Mucosa of rectum (tissue), 2 donors: Measurements from ENCODE around the gene PRPF40A.

ENCODE experiments used
- H3K27ac ChIP-seq, 2 donors: one replicate each; pipeline ENCODE4 v1.7.0; 2013; ENCODE audit warnings: inconsistent platforms in 2 of 2, low read depth in 2 of 2, low read length in 2 of 2
- H3K27me3 ChIP-seq, 2 donors: one replicate each; pipeline ENCODE4 v1.7.0; 2013; ENCODE audit warnings: low read length in 2 of 2; ENCODE audit not compliant: control insufficient read depth in 2 of 2, insufficient read depth in 2 of 2
- H3K36me3 ChIP-seq, 2 donors: one replicate each; pipeline ENCODE4 v1.7.0; 2013; ENCODE audit warnings: low read length in 2 of 2; ENCODE audit not compliant: control insufficient read depth in 2 of 2, insufficient read depth in 2 of 2
- H3K4me1 ChIP-seq, 2 donors: one replicate each; pipeline ENCODE4 v1.7.0; 2013; ENCODE audit warnings: low read length in 2 of 2, mild to moderate bottlenecking in 1 of 2; ENCODE audit not compliant: control insufficient read depth in 2 of 2, insufficient read depth in 2 of 2
- H3K4me3 ChIP-seq, 2 donors: one replicate each; pipeline ENCODE4 v1.7.0; 2013; ENCODE audit warnings: low read length in 2 of 2
- H3K9ac ChIP-seq, 2 donors: one replicate each; pipeline ENCODE4 v1.7.0; 2013; ENCODE audit warnings: low read length in 2 of 2, low read depth in 1 of 2, mild to moderate bottlenecking in 1 of 2
- H3K9me3 ChIP-seq, 2 donors: one replicate each; pipeline ENCODE4 v1.7.0; 2013; ENCODE audit warnings: low read length in 2 of 2; ENCODE audit not compliant: control insufficient read depth in 2 of 2
- donor health status: healthy.
- donor health status: Normal muscosa, but diverticular disease.

Gene PRPF40A

GRCh38 chr2:152694161-152694661, 23.1 kb downstream of the PRPF40A start:
- no peaks in the 10 kb centered on the region for H3K27me3 ChIP-seq
- H3K27ac ChIP-seq: peak overlapping the region in 1 of 2 donors; percentile 20
- H3K4me1 ChIP-seq: peaks cover 0 to 2% of the 10 kb centered on the region in 2 donors
- no peak overlapping the region for H3K9ac ChIP-seq
- H3K9me3 ChIP-seq: no peaks in the 10 kb centered on the region
- H3K4me3 ChIP-seq: peak overlapping the region; percentile 4 to 61
- H3K36me3 ChIP-seq: peaks cover 9 to 14% of the 10 kb centered on the region in 2 donors

- Histone ChIP-seq H3K36me3 (peaks cover 9 to 14% of the 10 kb centered on the region in 2 donors), H3K9me3 (no peaks in the 10 kb centered on the region), H3K4me3 (no peak overlapping the region), H3K9ac (no peak overlapping the region), H3K27me3 (no peaks in the 10 kb centered on the region), H3K27ac (no peak overlapping the region), H3K4me1 (peaks cover 0 to 2% of the 10 kb centered on the region in 2 donors)
Measured at GRCh38 chr2:152693033-152693432, 24.2 kb downstream of the PRPF40A start.

GRCh38 chr2:152686321-152686720, 30.9 kb downstream of the PRPF40A start:
- H3K36me3 ChIP-seq: peaks cover 0 to 4% of the 10 kb centered on the region in 2 donors
- H3K4me3 ChIP-seq: no peak overlapping the region
- no peaks in the 10 kb centered on the region for H3K9me3 ChIP-seq
- no peak overlapping the region for H3K9ac ChIP-seq
- no peaks in the 10 kb centered on the region for H3K4me1 ChIP-seq
- no peak overlapping the region for H3K27ac ChIP-seq
- no peaks in the 10 kb centered on the region for H3K27me3 ChIP-seq

- peaks cover 12 to 28% of the 10 kb centered on the region in 2 donors for H3K36me3 ChIP-seq
- no peaks in the 10 kb centered on the region for H3K27me3 ChIP-seq
Measured at GRCh38 chr2:152683400-152683799, 33.9 kb downstream of the PRPF40A start.

GRCh38 chr2:152682663-152683062, 34.6 kb downstream of the PRPF40A start:
- Histone ChIP-seq H3K27ac (no peak overlapping the region), H3K36me3 (peaks cover 14 to 32% of the 10 kb centered on the region in 2 donors), H3K9me3 (no peaks in the 10 kb centered on the region), H3K27me3 (no peaks in the 10 kb centered on the region), H3K4me3 (no peak overlapping the region), H3K4me1 (no peaks in the 10 kb centered on the region), H3K9ac (no peak overlapping the region)

More at GRCh38 chr2:152683400-152683799, 33.9 kb downstream of the PRPF40A start:
- H3K9me3 ChIP-seq: no peaks in the 10 kb centered on the region
- no peak overlapping the region for H3K9ac ChIP-seq
- H3K4me3 ChIP-seq: no peak overlapping the region
- no peaks in the 10 kb centered on the region for H3K4me1 ChIP-seq
- no peak overlapping the region for H3K27ac ChIP-seq

- Histone ChIP-seq H3K27ac (no peak overlapping the region), H3K27me3 (no peaks in the 10 kb centered on the region), H3K36me3 (peaks cover 31 to 49% of the 10 kb centered on the region in 2 donors), H3K9me3 (no peaks in the 10 kb centered on the region), H3K4me3 (no peak overlapping the region), H3K4me1 (no peaks in the 10 kb centered on the region), H3K9ac (no peak overlapping the region)
Measured at GRCh38 chr2:152678808-152679207, 38.5 kb downstream of the PRPF40A start.

GRCh38 chr2:152676461-152676860, 40.8 kb downstream of the PRPF40A start:
- Histone ChIP-seq H3K27me3 (no peaks in the 10 kb centered on the region), H3K4me3 (no peak overlapping the region), H3K36me3 (peaks cover 47 to 64% of the 10 kb centered on the region in 2 donors), H3K27ac (no peak overlapping the region), H3K9me3 (no peaks in the 10 kb centered on the region), H3K4me1 (no peaks in the 10 kb centered on the region), H3K9ac (no peak overlapping the region)

- no peaks in the 10 kb centered on the region for H3K27me3 ChIP-seq
- no peaks in the 10 kb centered on the region for H3K9me3 ChIP-seq
- H3K9ac ChIP-seq: no peak overlapping the region
- H3K4me3 ChIP-seq: no peak overlapping the region
- H3K36me3 ChIP-seq: peaks cover 51 to 63% of the 10 kb centered on the region in 2 donors
- no peaks in the 10 kb centered on the region for H3K4me1 ChIP-seq
- no peak overlapping the region for H3K27ac ChIP-seq
Measured at GRCh38 chr2:152674334-152674733, 42.9 kb downstream of the PRPF40A start.

GRCh38 chr2:152664725-152665124, 52.5 kb downstream of the PRPF40A start:
- Histone ChIP-seq H3K9ac (no peak overlapping the region), H3K27me3 (no peaks in the 10 kb centered on the region), H3K36me3 (peaks cover 63 to 68% of the 10 kb centered on the region in 2 donors), H3K4me3 (no peak overlapping the region), H3K27ac (no peak overlapping the region), H3K4me1 (no peaks in the 10 kb centered on the region), H3K9me3 (no peaks in the 10 kb centered on the region)

- H3K4me3 ChIP-seq: no peak overlapping the region
- H3K9me3 ChIP-seq: no peaks in the 10 kb centered on the region
- H3K27ac ChIP-seq: no peak overlapping the region
- no peak overlapping the region for H3K9ac ChIP-seq
- H3K27me3 ChIP-seq: no peaks in the 10 kb centered on the region
- H3K36me3 ChIP-seq: peaks cover 64 to 74% of the 10 kb centered on the region in 2 donors
- no peaks in the 10 kb centered on the region for H3K4me1 ChIP-seq
Measured at GRCh38 chr2:152661076-152661475, 56.2 kb downstream of the PRPF40A start.
